ENCODE data around the gene CLNK.

GRCh38 chr4:10576236-10576635 is 108.3 kb downstream of the CLNK start:
- TF ChIP-seq EZH2 (IDR thresholded peaks at IDR 0.05; ENCODE audit: borderline replicate concordance) (no peak), CTCF (IDR thresholded peaks at IDR 0.05; ENCODE audit: poor library complexity) (no peak)
